CD4-positive, alpha-beta T cell treated with Interleukin-4 for 4 hours (primary cell): ENCODE measurements around the gene OSBPL2.

Source experiments
- DNase-seq: peaks from one replicate; pipeline ENCODE4 v3.0.0-alpha.2; 2020

The OSBPL2 gene

DNA sequence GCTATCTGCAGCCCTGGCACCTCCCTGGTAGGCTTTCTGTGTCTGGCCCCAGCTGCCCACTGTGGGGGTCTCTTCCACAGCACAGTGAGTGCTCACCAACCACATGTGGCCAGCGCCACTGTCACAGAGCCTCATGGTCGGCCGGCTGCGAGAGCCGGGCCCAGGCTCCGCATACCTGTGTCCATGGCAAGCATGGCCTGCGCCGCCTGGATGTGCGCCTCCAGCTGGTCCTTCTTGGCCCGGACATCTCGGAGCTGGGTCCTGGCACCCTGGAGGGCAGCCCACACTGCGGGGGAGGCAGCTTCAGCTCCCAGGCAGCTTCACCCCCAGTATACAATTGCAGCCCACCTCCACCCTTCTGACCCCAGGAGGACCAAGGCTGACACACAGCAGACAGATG lies 77.5 kb downstream of the OSBPL2 start:
- DNase-seq = no peak

DNA sequence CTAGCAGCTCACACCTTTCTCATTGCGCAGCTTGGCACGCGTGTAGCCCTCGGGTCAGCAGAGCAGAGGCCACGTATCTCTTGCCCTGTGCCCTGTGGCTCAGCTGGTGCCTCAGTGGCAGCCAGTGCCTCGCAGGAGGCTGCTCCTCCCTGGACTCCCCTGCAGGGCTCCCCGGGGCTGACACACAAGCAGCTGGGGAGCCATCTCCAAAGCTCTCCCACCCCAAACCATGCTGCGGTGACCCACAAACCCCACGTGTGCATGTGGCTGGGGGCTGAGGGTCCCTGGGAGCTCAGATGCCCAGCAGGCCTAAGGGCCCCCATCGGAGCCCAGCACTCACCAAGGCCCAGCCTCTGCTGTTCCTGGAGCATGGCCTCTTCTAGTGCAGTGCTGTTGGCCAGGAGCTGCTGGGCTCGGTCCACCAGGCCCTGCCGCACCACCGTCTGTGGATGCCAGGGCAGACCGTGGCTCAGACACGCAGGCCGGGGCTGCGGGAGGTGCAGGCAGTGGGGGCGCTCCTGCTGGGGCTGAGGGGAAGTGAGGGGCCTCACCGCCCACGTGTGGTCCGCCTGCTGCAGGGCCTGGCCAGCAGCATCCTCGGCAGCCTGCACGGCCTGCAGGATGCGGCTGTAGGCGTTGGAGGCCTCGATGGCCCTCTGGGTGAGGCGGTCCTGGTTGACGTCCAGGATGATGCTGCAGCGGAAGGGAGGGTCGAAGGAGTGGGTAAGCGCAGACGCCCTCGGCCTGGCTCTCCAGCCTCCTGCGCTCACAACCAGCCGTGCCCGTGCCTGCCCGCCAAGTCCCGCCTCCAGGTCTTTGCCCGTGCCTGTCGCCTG lies 78.2 kb downstream of the OSBPL2 start:
- DNase-seq = no peak

DNA sequence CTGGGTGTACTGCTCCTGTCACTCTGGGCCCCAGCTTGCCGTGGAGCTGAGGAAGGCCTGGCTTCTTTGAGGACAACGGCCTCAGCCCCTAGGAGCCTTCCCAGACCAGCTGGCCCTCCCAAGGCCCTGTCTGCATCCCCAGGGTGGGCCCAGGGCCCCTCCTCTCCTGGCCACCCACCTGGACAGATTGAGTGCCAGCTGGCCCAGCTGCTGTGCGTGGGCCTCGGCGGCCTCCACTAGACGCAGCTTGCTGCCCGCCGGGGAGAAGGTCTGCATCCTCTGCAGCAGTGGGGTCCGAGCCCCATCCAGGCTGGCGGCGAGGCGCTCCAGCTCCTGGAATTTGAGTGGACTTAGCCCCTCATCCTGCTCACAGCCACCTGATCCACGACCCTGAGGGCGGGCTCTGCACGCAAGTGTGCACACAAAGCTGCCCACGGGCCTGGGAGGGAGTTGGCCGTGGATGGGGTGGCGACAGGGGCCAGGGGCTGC lies 78.9 kb downstream of the OSBPL2 start:
- no peak for DNase-seq

DNA sequence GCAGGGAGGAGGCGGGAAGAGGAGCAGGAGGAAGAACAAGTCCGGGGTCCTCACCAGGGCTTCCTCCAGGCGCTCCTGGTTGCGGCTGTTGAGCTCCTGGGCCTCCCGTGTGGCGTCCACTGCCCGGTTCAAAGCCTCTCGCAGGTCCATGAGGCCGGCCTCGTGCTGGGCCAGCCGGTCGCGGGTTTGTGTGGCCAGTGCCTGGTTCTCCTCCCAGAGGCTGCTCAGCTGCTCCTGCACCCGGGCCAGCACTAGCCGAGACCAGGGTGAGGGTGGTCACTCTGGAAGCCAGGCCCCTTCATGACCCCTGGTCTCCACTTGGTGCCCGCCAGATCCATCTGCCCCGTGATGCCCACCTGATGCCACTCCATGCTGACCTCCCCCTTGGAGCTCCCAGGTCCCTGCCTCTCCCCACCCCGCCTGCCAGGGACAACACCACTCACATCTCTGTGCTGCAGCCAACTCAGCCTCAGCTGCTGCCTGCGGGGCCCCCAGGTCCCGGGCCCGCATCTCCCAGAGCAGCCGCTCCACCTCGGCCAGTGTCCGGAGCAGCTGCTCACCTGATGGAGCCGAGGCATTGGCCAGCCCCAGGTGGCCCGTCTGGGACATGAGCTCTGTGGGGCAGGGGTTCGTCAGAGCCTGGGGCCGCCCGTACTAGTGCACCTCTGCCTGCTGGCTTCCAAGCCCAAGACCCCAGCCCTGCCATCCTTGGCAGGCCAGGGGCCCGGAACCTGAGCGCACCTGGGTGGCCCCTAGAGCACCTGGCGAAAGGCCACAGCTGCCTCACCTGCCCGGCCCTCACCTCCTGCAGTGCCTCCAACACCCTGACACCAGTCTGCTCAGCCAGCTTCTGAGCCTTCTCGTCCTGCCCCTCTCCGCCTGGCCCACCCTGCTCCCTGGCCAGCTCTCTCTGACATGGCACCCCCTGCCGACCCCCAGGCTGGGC lies 80.4 kb downstream of the OSBPL2 start:
- DNase-seq = no peak

DNA sequence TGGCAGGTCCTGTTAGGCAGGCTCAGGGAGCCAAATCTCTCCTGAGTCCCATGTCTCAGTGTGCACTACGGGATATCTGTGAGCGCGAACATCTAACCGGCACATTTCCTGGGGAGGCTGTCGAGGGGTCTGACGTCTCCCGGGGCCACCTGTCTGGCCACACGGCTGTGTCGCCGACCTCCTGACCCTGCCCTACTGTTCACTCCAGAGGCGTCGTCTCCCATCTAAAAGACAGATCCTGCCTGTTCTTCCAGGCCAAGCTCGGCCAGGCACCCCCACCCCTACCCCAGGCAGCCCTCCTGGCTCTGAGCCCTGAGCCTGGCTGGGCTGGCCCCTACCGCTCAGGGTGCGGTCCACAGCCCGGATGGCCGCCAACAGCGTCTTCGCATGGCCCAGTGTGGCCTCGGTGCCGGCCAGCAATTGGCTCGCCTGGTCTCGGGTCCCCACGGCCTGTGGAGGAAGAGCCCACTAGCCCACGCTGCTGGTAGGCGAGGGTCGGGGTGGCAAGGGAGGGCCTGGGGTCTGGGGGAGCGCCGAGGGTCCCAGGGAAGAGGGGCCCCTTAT lies 81.1 kb downstream of the OSBPL2 start:
- DNase-seq = no peak

DNA sequence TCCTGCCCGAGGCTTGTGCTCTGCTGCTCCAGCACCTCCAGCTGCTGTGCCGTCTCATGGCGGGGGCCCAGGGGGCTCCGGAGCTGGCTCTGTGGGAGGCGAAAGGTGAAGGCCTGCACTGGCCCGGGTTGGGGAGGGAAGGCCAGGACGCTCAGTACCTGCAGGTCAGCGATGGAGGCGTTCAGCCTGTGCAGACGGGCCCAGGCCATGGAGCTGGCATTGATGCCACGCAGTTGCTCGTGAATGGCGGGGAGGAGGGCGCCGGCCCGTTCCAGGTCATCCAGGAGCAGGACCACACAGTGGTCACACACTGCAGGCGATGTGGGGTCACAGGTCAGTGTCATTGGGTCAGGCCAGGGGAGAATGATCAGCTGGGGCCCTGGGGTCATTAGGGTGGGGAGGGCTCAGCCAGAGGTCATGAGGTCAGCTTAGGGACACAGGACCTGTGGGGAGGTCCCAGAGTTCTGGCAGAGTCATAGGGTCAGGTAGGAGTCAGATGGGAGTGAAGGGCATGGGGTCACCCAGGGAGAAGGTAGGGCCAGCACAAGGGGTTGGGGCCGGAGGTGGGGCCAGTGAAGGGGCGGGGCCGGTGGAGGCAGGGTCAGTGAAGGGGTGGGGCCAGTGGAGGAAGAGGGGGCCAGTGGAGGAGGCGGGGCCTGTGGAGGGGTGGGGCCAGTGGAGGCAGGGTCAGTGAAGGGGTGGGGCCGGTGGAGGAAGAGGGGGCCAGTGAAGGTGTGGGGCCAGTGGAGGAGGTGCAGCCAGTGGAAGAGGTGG lies 82.4 kb downstream of the OSBPL2 start:
- DNase-seq = no peak

DNA sequence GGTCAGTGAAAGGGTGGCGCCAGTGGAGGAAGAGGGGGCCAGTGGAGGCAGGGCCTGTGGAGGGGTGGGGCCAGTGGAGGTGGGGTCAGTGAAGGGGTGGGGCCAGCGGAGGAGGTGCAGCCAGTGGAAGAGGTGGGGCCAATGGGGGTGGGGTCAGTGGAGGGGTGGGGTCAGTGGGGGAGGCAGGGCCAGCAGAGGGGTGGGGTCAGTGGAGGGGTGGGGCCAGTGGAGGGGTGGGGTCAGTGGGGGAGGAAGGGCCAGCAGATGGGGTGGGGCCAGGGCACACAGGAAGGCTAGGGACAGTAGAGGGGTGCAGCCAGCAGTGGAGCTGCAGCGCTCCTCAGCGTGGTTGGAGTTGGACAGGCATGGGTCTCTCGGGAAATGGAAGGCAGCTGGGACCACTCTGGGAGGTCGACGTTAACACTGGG lies 83.2 kb downstream of the OSBPL2 start:
- DNase-seq = no peak

DNA sequence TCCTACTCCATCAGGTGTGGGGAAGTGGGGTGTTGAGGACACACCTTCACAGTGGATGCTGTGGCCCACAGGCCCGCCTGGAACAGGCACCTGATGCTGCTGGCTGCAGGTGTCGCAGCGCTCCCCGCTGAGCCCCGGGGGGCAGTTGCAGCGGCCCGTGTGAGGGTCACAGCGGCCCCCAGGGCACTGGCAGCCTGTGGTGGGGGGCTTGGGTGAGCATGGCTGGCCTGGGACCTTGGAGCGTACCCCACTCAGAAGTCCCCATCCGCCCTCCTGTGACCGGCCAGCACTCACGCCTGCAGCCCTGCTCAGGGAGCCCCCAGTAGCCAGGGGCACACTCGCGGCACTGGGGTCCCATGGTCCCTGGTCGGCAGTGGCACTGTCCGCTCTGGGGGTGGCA lies 83.7 kb downstream of the OSBPL2 start:
- DNase-seq = no peak

DNA sequence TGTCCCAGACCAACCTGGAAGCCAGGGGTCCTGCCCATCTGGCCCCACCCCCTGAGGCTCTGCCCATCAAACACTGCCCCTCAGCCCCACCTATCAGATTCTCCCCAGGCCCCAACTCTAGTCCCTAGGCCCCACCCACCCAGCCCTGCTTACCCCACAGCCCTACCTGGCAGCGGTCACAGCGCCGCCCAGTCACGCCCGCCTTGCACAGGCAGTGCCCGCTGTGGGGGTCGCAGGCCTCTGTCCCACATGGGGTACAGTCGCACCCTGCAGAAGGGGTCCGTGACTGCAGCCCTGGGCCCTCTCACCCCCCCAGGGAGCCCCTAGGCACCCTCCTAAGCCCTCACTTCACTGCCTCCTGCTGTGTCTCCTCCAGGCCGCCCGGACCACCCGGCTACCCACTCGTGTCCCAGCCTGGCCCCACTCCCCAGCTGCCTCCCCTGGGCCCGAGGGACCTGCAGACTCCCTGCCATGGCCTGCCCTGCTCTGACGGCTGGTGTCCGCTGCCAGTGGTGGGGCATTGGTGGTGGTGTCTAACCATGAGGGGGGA lies 84.2 kb downstream of the OSBPL2 start:
- no peak for DNase-seq

DNA sequence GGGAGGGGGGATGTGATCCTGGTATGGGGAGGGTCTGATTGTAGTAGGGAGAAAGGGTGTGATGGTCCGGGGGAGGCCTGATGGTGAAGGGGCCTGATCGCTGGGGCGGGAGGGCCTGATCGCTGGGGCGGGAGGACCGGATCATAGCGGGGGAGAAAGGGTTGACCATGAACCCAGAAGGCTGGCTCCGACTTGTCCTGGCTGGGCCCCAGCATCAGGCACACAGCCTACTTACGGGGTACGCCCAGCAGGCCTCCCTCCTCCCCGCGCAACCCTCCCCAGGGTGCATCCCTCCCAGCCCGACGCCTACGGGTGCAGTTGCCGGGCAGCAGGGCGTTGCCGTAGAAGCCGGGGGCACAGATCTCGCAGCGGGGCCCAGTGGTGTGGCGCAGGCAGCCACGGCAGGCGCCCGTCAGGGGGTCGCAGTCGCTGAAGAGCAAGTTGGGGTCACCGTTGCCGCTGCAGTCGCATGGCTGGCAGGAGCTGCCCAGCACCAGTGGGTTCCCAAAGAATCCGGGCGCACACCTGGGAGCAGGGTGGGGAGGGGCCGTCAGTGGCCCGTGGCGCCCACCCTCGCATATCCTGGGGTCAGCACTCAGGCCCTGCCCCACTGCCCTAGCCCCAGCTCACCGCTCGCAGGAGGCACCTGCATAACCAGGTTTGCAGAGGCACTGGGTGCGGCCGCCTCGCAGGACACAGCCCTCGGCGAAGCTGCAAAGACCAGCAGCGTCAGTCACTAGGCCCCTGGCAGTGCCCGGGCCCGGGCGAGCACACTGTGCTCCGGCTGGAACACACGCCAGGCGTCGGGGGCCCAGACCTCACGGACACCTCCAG lies 85.0 kb downstream of the OSBPL2 start:
- DNase-seq = no peak

DNA sequence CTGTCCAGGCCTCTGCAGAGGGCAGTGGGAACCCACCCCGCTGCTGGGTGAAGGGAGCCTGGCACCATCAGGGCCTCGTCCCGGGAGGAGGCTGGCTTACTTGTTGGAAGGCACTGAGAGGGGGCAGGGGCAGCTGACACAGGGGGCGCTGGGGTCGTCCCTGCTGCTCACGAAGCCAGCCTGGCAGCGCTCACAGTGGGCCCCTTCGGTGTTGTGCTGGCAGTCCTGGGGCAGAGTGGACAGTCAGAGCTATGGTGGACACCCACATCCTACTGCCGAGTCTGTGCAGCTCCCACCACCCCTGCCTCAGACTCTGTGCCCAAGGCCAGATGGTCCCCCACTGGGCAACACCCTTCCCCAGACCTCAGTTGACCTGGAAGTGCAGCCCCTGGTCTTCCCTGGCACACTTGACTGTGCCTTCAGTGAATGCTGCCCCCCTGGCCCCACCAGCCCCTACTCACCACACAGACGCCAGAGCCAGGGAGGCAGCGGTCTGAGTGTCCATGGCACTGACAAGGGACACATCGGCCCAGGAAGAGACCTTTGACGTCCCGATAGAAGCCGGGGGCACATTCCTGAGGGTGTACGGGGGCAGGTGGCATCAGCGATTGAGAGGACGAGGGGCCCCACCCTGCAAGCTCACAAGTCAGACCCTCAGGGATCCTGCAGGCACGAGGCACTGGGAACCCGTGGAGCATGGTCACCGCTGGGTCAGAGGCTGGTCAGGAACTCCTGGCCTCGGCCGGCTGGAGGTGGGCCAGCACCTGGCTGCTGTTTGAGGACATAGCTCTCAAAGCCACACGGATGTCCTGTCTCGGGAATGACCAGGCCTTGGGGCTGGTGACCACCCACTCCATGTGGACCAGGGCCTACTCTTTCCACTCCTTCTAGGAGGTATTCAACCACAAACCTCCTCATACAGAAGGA lies 85.9 kb downstream of the OSBPL2 start:
- DNase-seq = no peak

DNA sequence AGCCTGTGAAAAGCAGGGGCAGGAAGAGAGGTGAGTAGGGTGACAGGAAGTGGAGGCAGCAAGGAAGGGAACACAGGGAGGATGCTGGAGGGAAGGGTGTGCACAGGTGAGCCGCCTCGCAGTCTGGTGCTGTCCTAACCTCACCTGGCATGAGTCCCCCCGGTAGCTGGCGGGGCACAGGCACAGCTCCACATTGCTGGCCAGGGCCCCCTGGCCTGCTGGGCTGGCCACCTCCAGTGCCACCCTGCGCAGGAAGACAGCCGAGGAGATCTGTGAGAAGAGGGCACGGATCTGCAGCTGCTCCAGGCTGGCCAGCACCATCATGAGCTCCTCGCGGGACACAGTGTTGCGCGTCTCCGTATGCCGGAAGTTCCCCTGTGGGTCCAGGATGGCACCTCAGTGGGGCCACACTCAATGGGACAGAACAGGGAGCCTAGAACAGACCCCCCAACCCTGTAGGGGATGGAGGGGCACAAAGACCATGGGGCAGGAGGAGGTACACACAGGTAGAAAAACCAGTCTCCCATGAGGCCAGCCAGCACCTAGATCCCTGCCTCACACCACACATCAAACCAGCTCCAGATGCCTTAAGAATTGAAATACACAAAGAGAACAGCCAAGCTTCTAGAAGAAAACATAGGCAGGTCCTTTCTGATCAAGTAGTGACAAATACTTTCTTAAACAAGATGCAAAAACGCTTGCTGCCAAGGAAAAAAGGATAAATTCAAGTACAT lies 87.0 kb downstream of the OSBPL2 start:
- no peak for DNase-seq

DNA sequence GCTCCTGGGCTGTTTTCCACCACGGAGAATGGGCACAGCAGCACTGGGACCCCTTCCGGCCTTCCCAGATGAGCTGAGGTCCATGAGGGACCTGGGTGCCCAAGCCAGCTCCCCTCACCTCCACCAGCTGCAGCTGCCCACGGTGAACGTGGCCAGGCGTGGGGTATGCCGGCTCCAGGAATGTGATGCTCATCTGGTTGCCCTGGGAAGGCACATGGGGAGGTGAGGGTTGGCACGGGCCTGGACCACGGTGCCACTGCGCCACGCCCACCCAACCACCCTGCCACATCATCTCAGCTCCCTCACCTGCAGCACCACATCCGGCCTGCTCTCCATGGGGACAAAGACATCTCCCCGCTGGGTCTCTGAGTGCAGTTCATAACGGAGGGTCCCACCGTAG lies 88.2 kb downstream of the OSBPL2 start:
- DNase-seq = no peak

DNA sequence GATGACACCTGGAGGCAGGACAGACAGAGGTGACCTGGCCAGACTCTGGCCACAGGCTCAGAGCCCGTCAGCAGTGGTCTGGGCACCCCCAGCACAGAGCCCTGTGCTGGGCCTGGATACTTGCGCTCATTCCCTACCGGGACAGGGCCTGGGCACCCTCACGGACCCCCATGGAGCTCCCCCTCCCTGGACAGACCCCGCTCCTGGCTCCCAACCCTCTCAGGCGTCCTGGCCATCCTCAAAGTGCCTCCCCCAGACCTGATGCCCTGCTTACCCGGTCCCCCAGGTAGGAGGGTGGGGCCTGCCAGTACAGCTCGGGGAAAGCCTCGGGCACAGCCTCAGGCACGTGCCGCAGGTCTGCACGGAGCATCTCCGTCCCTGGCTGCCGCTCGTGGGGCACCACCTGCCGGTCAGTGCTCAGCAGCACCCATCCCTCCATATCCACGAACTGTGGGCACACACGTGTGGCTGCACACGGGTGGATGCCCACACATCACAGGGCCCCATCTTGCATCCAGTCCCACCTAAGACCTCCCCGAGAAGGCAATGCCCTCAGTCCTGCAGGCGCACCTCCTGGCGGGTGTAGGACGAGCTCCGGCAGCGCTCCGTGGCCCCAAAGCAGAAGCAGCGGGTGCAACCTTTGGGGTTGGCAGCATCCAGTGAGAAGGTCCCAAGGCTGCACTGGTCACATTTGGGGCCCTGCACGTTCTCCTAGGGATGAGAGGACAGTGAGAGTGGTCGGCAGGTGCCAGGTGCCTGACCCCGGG lies 88.8 kb downstream of the OSBPL2 start:
- no peak for DNase-seq

DNA sequence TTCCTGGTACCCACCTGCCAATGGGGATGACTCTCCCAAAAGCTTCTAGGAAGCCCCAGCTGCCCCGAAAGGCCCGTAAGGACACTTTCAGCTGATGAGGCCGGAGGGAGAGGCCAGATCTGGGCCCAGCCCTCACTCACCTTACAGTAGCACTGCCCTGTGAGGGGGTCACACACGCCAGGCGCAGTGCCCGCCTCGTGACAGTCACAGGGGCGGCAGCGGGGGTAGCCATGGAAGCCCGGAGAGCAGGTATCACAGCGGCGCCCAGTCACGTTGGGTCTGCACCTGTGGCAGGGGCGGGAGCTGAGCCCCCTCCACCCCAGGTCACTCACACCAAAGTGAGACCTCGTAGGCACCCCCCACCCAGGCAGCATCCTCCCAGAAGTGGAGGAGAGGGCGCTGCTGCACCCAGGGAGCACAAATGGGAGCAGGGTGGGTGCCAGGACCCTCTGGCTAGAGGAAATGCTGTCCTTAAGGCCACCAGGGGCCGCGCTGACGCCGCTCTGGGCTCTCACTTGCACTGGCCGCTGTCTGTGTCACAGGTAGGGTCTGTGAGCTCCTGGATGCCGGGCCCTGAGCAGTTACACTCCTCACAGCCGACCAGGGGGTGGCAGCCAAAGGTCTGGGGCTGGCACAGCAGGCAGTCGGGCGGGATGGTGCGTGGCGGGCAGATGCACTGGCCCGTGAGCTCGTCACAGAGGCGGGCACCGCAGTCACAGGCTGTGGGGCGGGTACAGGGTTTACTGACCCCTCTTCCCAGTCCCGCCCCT lies 89.6 kb downstream of the OSBPL2 start:
- no peak for DNase-seq

DNA sequence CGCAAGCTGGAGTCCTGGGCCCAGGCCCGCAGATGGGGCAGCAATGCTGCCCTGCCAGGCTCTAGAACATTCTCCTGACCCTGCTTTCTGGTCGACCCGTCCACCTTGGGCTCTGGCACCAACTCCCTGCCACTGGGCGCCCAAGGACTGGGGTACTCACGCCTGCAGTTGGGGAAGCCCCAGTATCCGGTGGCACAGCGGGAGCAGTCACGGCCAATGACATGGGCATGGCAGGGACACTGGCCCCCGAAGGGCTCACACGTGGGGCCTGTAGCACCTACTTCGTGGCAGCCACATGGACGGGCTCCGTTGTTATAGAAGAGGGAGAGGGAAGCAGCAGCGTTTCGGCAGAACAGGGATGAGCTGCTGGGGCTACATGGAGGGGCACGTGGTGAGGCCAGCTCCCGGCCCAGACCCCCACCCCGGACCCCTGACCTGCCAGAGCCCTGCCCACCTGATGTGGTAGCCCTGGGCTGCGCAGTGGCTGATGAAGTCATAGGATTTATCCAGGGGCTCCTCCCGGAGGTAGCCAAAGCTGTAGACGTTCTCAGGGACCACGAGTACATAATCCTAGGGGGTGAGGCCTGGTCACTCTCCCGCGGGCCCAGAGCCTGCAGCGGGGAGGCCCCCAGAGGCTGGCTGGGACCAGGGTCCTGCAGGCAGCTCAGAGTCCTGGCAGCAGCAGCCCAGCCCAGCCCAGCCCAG lies 90.5 kb downstream of the OSBPL2 start:
- DNase-seq = no peak
